Mucosa of rectum (tissue), 2 donors: ENCODE measurements around the gene NCKAP1.

ENCODE experiments used
- H3K27ac ChIP-seq, 2 donors: one replicate each; pipeline ENCODE4 v1.7.0; 2013; ENCODE audit warnings: inconsistent platforms in 2 of 2, low read depth in 2 of 2, low read length in 2 of 2
- H3K27me3 ChIP-seq, 2 donors: one replicate each; pipeline ENCODE4 v1.7.0; 2013; ENCODE audit warnings: low read length in 2 of 2; ENCODE audit not compliant: control insufficient read depth in 2 of 2, insufficient read depth in 2 of 2
- H3K36me3 ChIP-seq, 2 donors: one replicate each; pipeline ENCODE4 v1.7.0; 2013; ENCODE audit warnings: low read length in 2 of 2; ENCODE audit not compliant: control insufficient read depth in 2 of 2, insufficient read depth in 2 of 2
- H3K4me1 ChIP-seq, 2 donors: one replicate each; pipeline ENCODE4 v1.7.0; 2013; ENCODE audit warnings: low read length in 2 of 2, mild to moderate bottlenecking in 1 of 2; ENCODE audit not compliant: control insufficient read depth in 2 of 2, insufficient read depth in 2 of 2
- H3K4me3 ChIP-seq, 2 donors: one replicate each; pipeline ENCODE4 v1.7.0; 2013; ENCODE audit warnings: low read length in 2 of 2
- H3K9ac ChIP-seq, 2 donors: one replicate each; pipeline ENCODE4 v1.7.0; 2013; ENCODE audit warnings: low read length in 2 of 2, low read depth in 1 of 2, mild to moderate bottlenecking in 1 of 2
- H3K9me3 ChIP-seq, 2 donors: one replicate each; pipeline ENCODE4 v1.7.0; 2013; ENCODE audit warnings: low read length in 2 of 2; ENCODE audit not compliant: control insufficient read depth in 2 of 2
- donor health status: healthy.
- donor health status: Normal muscosa, but diverticular disease.

Gene NCKAP1

DNA sequence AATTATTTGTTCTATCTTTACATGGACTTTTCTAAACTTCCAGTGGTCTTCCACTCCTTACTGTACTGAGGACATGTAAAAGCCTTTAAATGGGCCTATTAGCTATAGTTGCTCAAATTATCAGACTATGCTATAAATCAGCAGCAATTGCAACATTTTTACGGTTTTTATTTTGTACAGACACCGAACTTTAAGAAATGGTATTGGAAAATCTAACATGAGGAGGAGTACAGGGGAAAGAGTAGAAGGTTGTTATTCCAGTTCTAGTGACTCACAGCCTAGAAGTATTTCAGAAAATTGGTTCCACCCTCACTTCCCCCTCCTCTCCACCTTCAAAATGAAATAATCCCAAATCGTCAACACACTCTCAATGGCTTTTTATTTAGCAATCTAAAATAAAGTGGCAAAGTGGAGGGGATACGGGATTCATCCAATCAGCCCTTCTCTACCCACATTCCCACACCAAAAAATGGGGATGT is 1.1 kb downstream of the NCKAP1 start:
- no peaks in the 10 kb centered on the region for H3K36me3 ChIP-seq
- H3K4me1 ChIP-seq: peaks cover 14 to 17% of the 10 kb centered on the region in 2 donors

DNA sequence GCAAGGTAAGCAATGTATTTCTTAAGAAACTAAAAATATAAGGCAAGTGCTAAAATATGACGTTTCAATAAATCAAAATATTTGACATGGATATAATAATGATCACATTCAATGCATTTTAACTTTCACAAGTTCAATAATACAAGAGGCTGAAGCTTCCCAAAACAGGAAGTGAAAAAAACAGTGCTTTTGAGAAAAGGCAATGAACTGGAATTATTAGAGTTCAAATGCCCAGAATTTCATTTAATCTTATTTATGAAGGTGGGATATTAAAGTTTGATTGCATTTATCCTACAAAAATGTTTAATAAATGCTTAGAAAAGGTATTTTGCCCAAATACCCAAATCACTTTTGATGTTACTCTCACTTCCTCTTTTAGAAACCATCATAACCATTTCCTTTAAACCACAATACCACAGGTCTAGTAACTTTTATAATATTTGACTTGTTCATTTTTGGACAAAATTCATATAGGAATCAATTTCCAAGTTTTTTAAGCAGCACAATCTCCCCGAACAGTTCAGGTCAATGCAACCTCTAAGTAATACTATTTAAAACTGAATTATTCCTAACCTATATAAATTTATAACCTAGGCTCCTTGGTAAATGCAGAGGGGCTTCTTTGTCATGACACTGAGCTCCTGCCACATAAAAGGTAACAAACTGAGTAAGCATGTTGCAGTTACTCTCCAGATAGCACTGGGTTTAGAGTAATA is 2.1 kb downstream of the NCKAP1 start:
- Histone ChIP-seq H3K4me1 (peaks cover 14 to 17% of the 10 kb centered on the region in 2 donors), H3K27ac (no peak overlapping the region), H3K36me3 (no peaks in the 10 kb centered on the region), H3K4me3 (peak overlapping the region; percentile 38 to 87), H3K9ac (peak overlapping the region in 1 of 2 donors; percentile 86), H3K9me3 (no peaks in the 10 kb centered on the region), H3K27me3 (no peaks in the 10 kb centered on the region)

More for the DNA sequence above, 1.1 kb downstream of the NCKAP1 start:
- Histone ChIP-seq H3K27ac (peak overlapping the region; percentile 94 to 96), H3K27me3 (no peaks in the 10 kb centered on the region), H3K9ac (peak overlapping the region; percentile 69 to 86), H3K4me3 (peak overlapping the region; percentile 65 to 87), H3K9me3 (no peaks in the 10 kb centered on the region)

DNA sequence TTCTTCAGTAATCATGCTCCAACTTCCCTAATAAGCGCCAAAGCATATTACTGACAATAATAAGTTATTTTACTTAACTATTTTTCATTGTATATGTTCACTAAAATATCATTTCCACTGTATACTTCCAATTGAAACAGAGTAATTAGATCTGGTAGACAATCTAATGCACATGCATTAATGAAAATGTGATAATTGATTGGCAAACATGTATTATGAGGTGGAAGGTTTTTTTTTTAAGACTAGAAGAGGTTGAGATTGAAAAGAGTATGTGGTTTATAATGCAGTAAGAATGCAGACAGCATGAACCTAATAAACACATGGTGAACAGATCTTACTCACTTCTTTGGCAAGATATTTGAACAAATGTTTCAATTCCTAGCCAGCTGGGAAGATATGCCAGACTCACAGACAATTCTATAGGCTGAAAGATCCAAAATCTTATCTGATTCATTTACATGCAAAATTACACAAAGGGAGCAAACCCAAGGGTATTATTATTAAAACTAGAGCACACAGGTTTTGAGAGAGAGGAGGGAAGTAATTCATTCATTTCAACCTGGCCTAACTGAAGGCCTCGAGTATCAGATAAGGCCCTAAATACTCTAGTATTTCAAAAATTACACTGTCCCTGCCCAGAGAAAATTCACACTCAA is 2.8 kb downstream of the NCKAP1 start:
- Histone ChIP-seq H3K27me3 (no peaks in the 10 kb centered on the region), H3K9me3 (no peaks in the 10 kb centered on the region), H3K27ac (no peak overlapping the region), H3K4me1 (peaks cover 14 to 17% of the 10 kb centered on the region in 2 donors), H3K9ac (peak overlapping the region in 1 of 2 donors; percentile 86), H3K36me3 (no peaks in the 10 kb centered on the region), H3K4me3 (peak overlapping the region in 1 of 2 donors; percentile 87)

DNA sequence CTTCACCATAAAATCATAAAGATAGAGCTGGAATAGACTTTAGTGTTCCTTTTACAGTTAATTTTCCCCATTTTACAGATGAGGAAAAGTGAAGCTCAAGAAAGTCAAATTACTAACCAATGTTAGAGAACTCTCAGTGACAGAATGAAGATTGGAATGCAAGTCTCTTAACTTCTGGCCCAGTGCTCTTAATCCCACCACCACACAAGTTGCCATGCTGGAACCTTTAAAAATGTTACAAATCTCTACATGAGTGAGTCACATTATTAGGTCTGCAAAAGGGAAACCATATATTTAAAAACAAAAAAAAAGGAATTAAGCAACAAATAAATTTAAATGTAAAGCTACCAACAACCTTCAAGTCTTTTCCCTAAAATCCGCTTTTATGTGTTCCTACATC is 3.5 kb downstream of the NCKAP1 start:
- H3K9ac ChIP-seq: no peak overlapping the region
- H3K36me3 ChIP-seq: no peaks in the 10 kb centered on the region
- no peak overlapping the region for H3K27ac ChIP-seq
- H3K4me1 ChIP-seq: peaks cover 14 to 17% of the 10 kb centered on the region in 2 donors
- no peaks in the 10 kb centered on the region for H3K27me3 ChIP-seq
- H3K9me3 ChIP-seq: no peaks in the 10 kb centered on the region
- H3K4me3 ChIP-seq: no peak overlapping the region

DNA sequence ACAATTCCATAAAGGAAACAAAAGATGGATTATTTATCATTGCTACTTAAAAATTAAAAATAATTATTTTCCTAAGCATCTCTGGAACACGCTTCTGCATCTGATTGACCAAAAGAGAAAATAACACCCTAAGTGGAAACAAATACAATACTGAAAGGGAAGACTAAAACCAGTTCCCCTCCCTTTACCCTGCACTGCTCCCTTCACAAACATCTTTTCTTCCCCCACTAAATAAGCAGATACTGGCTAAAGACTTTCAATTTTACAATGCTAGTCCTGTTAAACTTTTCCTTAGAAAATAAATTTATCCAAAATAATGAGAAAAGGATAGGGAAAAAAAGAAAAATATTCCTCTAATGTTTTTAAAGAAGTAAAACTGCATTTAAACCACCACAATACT is 4.3 kb downstream of the NCKAP1 start:
- no peaks in the 10 kb centered on the region for H3K9me3 ChIP-seq
- no peak overlapping the region for H3K9ac ChIP-seq
- no peak overlapping the region for H3K27ac ChIP-seq
- no peaks in the 10 kb centered on the region for H3K27me3 ChIP-seq
- no peak overlapping the region for H3K4me3 ChIP-seq
- no peaks in the 10 kb centered on the region for H3K36me3 ChIP-seq
- H3K4me1 ChIP-seq: peaks cover 14 to 16% of the 10 kb centered on the region in 2 donors

DNA sequence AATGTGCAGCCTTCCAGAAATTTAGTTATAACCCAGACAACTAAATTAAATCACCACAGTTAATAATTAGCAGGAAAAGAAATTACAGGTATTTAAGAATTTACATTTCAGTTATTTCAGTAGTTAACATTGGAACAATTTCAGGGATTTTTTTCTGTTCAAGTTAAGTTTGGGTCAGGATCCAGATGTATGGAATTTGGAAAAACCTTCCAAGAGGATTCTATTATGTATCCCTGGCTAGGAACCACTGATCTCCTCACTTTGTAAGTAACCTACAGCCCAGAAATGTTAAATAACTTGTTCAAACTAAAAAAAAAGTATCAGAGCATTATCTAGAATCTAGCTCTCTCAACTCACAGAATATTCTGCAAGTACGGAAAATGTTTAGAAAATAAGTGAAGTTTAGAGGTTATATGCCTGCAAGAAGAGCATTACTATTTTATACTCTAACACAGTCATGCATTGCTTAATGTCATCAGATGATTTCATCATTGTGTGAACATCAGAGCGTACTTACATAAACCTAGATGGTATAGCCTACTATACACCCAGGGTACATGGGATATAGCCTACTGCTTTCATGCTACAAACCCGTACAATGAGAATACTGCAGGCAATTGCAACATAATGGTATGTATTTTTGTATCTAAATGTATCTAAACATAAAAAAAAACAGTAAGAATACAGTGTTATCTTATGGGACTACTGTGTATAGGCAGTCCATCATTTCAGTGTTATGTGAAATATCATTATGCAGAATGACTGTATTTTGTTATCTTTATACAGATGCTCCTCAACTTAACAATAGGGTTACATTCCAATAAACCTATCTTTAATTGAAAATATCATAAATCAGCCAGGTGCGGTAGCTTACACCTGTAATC is 6.1 kb downstream of the NCKAP1 start:
- Histone ChIP-seq H3K27me3 (no peaks in the 10 kb centered on the region), H3K4me1 (peaks cover 14 to 15% of the 10 kb centered on the region in 2 donors), H3K9ac (no peak overlapping the region), H3K4me3 (no peak overlapping the region), H3K9me3 (no peaks in the 10 kb centered on the region), H3K36me3 (no peaks in the 10 kb centered on the region), H3K27ac (no peak overlapping the region)

DNA sequence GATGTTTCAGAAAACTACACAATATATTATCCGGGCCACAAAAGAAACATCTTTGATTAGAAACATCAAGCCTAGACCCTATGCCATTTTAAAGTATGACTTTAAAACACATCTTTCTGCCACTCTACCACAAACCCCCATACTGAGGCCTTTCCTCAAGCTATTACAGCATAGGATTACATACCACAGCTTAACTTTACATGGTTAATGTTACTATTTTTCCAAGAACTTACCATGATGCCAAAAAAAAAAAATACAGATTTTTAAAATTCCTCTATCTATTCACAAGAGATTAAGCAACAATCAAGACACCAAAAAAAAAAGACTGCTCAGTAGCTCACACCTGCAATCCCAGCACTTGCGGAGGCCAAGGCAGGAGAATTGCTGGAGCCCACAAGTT is 9.0 kb downstream of the NCKAP1 start:
- Histone ChIP-seq H3K9me3 (no peaks in the 10 kb centered on the region), H3K9ac (no peak overlapping the region), H3K27ac (no peak overlapping the region), H3K4me3 (no peak overlapping the region), H3K4me1 (peaks cover 5 to 9% of the 10 kb centered on the region in 2 donors), H3K36me3 (no peaks in the 10 kb centered on the region), H3K27me3 (no peaks in the 10 kb centered on the region)

DNA sequence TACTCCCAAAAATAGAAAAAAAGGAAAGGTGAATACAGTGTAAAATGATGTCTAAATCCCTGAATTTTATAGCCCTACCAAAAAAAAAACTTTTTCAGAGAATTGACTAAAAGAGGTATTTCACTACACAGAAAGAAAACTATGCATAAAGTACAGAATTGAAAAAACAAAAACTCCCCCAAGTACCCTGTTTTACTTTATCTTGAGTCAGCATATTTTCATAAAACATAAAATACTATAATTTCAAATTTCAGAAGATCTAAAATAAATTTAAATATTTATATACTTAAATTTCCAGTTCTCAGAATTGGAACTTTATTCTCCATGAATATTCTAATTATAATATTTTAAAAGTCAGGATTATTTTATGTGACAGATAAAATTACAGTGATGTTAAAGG is 10.1 kb downstream of the NCKAP1 start:
- H3K9me3 ChIP-seq: no peaks in the 10 kb centered on the region
- H3K9ac ChIP-seq: no peak overlapping the region
- no peak overlapping the region for H3K4me3 ChIP-seq
- no peaks in the 10 kb centered on the region for H3K36me3 ChIP-seq
- H3K27ac ChIP-seq: no peak overlapping the region
- H3K4me1 ChIP-seq: peaks cover 3 to 5% of the 10 kb centered on the region in 2 donors
- H3K27me3 ChIP-seq: no peaks in the 10 kb centered on the region

DNA sequence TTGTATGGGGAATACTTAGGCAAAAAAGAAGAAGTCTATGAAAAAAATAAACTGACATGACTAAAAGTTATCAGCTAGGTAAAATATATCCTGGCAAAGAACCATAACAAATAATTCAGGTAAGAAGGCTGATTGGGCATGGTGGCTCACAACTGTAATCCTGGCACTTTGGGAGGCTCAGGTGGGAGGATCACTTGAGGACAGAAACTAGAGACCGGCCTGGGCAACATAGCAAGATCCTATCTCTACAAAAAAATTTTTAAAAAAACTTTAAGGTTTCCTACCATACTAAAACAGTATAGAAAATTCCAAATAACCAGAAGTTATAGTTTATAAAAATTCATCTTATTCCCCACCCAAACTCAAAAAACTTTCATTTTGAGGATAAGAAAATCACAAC is 10.8 kb downstream of the NCKAP1 start:
- no peak overlapping the region for H3K27ac ChIP-seq

More for the DNA sequence above, 10.8 kb downstream of the NCKAP1 start:
- Histone ChIP-seq H3K9me3 (no peaks in the 10 kb centered on the region), H3K27me3 (no peaks in the 10 kb centered on the region), H3K4me1 (peaks cover 3 to 5% of the 10 kb centered on the region in 2 donors), H3K36me3 (peaks cover 0 to 2% of the 10 kb centered on the region in 2 donors), H3K4me3 (no peak overlapping the region), H3K9ac (no peak overlapping the region)
